Raji (cell line): ENCODE measurements around the gene TNN.

ENCODE experiments used
- POLR2A ChIP-seq: IDR thresholded peaks from 2 replicates; pipeline ENCODE4 v1.6.1; 2011; ENCODE audit warnings: low read depth, low read length, control low read depth; ENCODE audit not compliant: insufficient read depth

TNN gene

GRCh38 chr1:175089136-175089718 is 21.6 kb downstream of the TNN start:
- no peak for TF ChIP-seq POLR2A

GRCh38 chr1:175090780-175091179 is 23.1 kb downstream of the TNN start:
- TF ChIP-seq POLR2A: no peak

GRCh38 chr1:175094626-175095025 is 27.0 kb downstream of the TNN start:
- TF ChIP-seq POLR2A: no peak

GRCh38 chr1:175095069-175095468 is 27.4 kb downstream of the TNN start:
- TF ChIP-seq POLR2A: no peak

GRCh38 chr1:175095978-175096607 is 28.5 kb downstream of the TNN start:
- TF ChIP-seq POLR2A: no peak

- no peak for TF ChIP-seq POLR2A
Measured at GRCh38 chr1:175097361-175097760, 29.7 kb downstream of the TNN start.

- no peak for TF ChIP-seq POLR2A
Measured at GRCh38 chr1:175099916-175100315, 32.3 kb downstream of the TNN start.

- TF ChIP-seq POLR2A: no peak
Measured at GRCh38 chr1:175114996-175115395, 47.4 kb downstream of the TNN start.

GRCh38 chr1:175116210-175116798 is 48.7 kb downstream of the TNN start:
- TF ChIP-seq POLR2A: no peak

- no peak for TF ChIP-seq POLR2A
Measured at GRCh38 chr1:175116903-175117302, 49.3 kb downstream of the TNN start.

- no peak for TF ChIP-seq POLR2A
Measured at GRCh38 chr1:175118375-175119367, 51.0 kb downstream of the TNN start.

GRCh38 chr1:175120511-175120910 is 52.9 kb downstream of the TNN start:
- no peak for TF ChIP-seq POLR2A

- no peak for TF ChIP-seq POLR2A
Measured at GRCh38 chr1:175124861-175125260, 57.2 kb downstream of the TNN start.

- TF ChIP-seq POLR2A: no peak
Measured at GRCh38 chr1:175126347-175126746, 58.7 kb downstream of the TNN start.

- no peak for TF ChIP-seq POLR2A
Measured at GRCh38 chr1:175127565-175127964, 59.9 kb downstream of the TNN start.

GRCh38 chr1:175128523-175128922 is 60.9 kb downstream of the TNN start:
- TF ChIP-seq POLR2A: no peak

- no peak for TF ChIP-seq POLR2A
Measured at GRCh38 chr1:175129182-175129581, 61.5 kb downstream of the TNN start.
